NCI-H2171 treated with DMSO at 0.1 percent for 48 hours (cell line): ENCODE results near the gene TCHHL1.
"Not testable (repeated sequence)": the region's sequence is repeated elsewhere in the genome, so short reads cannot be mapped to it uniquely, and the experiment has no call there.

Experiments
- DNase-seq: peaks from one replicate; lab custom pipeline; 2025; lab: John Stamatoyannopoulos, UW

TCHHL1 gene

DNA sequence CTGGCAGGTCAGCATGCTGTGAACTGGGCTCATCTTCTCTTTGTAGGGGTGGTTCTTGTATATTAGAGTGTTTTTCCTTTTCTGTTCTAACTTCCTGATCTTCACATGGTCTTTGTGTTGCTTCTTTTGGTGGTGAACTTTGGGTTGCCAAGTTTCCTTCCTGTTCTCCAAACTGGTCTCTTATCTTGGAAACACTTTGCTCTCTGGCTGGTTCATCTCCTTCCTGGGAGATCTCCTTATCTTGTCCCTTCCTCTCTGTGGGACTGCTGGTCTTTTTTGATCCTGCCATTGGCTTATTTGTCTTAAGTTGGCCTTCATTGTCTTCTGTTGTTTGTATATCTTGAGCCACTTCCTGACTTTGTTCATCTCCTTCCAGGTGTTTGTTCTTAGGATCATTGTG, 2.1 kb downstream of the TCHHL1 start:
- no peak for DNase-seq

DNA sequence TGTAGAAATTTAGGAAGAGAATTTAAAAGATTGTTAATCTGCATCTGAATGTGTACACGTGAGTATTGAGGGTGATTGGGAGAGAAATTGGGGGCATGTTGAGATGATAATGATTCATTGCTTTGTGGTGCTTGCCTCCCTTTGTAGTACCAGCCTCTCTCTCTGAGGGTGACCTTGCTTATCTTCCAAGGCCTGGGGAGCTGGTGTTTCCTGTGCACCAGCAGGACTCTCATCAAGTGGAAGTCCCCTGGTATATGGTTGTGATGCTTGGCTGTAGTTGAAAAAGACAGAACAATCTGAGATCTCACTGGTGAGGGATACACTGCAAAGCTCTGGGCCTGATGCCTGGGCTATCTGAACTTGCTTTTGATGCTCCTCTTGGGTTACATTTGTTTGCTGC, 4.0 kb downstream of the TCHHL1 start:
- no peak for DNase-seq

DNA sequence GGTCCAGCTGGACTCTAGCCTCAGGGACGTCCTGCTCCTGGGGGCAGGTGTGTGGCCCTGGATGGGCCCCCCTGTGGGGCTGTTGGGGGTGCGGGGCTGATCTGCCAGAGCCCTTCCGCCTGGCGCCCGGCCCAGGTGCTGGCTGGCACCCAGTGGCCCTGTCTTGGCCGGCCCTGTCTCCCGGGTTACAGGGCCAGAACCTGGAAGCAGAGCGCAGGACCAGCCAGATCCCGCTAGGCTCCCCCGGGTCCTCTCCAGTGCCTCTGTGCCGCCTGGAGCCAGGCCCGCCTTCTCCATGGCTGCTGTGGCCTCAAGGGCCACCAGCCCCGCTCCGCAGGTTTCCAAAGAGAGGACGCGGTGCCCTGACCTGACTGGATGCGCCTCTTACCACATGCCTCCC, 7.8 kb downstream of the TCHHL1 start:
- DNase-seq = not testable (repeated sequence)

DNA sequence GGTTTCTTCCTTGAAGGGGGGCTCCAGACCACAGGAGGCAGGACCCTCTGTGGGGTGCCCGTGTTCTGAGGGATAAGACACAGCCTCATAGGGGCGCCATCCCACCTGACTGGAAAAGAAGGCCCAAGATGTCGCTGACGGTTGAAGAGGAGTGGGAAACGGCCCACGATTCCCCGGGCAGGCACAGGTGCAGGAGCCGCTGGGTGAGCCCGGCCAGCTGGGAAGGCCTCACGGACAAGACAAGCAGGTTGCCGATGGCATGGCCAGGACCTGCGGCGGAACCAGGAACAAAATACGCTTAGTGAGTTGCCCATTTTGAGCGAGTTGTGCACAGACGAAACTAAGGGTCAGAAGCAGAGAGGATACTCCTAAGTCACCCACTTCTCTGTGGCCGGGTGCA, 8.4 kb downstream of the TCHHL1 start:
- DNase-seq = not testable (repeated sequence)

DNA sequence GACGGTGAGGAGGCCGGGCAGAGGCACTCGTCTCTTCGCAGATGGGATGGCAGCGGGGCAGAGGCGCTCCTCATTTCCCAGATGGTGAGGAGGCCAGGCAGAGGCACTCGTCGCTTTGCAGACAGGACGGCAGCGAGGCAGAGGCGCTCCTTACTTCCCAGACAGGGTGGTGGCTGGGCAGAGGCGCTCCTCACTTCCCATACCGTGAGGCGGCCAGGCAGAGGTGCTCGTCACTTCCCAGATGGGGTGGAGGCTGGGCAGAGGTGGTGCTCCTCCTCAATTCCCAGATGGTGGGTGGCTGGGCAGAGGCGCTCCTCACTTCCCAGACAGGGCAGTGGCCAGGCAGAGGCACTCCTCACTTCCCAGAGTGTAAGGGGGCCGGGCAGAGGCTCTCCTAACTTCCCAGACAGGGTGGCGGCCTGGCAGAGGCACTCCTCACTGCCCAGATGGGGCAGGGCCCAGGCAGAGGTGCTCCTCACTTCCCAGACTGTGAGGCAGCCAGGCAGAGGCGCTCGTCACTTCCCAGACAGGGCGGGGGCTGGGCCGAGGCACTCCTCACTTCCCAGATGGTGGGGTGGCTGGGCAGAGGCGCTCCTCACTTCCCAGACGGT, 9.9 kb downstream of the TCHHL1 start:
- DNase-seq = no peak

DNA sequence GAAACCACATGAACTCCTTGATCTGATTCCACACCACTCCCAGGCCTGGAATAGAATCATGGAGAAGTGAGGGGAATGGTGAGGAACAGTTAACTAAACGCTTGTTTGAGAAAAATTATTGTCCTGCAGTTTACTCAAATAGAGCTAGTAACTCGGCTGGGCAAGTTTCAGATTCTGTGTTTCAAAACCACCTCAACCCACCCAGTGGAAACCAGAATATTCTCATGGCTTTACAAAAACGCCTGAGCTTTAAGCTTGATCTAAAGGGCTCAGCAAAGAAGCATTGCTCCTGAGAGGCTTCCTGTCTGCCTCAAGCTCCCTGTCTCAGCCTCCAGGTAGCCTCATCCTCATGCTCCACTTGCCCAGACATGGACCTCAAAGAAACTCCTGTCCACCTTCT, 16.6 kb downstream of the TCHHL1 start:
- DNase-seq = no peak

DNA sequence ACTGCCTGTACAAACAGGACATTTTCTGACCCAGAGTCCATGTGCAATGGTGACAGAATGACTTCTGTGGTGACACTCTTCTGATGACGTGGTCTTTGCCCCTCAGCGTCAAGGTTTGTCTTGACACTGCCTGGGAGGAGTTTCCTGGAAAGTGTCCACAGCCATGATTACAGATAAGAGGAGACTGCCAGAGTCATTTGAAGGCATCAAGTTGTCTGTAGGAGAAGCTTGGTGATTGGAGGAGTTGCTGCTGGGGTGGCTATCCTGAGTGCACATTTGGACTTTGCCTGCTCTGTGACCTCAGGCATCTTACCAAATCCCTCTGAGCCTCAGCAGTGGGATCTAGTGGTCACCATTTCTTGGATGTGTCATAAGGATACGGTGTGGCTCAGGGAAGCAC, 17.7 kb downstream of the TCHHL1 start:
- DNase-seq = no peak

DNA sequence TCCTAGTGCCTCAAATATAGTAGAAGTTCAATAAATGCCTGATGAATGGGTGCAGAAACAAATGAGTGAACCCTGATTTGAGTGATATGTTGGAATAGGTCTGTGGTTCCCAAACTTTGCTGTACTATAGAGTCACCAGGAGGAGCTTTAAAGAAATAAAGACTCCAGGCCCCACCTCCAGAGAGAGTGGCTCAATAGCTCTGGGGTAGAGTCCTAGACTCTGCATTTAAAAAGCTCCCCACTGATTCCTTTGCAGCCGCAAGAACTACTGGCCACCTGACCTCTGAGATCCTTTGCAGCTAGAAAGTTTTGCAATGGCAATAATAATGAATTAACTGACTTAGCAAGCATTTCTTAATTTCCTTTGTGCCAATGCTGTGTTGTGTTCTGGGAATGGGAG, 20.9 kb downstream of the TCHHL1 start:
- no peak for DNase-seq

DNA sequence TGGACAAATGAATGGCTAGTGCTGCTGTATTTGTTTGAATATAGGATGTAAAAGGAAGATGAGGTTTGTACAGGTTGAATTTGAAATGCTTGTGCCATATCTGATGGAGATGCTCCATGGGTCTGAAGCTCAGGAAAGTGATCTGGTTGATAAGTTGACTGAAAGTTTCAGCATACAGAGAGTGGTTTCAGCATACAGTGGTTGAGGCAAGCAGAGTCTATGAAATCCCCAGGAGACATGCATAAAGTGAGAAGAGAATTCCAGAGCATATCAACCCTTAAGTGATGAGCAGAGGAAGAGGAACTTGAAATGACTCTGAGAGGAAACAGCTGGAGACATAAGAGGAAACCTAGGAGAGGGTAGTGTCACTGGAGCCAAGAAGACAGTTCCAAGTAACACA, 21.7 kb downstream of the TCHHL1 start:
- DNase-seq = no peak

DNA sequence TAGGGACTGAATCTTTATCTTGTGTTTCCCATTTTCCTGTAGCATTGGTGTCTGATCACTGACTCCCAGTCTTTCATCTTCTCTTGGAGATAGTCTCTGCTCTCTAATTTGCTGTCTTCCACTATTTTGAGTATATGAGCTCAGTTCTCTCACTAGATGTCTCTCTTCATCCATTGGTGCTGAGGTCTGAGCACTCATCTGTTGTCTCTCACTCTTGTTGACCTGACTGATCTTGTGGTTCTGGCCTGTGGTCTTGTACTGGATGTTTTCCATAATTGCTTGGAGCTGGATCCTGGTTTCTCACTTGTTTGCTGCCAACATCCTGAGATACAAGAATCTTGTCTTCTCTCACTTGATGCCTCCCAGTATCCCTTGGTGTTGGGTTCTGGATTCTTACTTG, 26.9 kb downstream of the TCHHL1 start:
- DNase-seq = no peak

DNA sequence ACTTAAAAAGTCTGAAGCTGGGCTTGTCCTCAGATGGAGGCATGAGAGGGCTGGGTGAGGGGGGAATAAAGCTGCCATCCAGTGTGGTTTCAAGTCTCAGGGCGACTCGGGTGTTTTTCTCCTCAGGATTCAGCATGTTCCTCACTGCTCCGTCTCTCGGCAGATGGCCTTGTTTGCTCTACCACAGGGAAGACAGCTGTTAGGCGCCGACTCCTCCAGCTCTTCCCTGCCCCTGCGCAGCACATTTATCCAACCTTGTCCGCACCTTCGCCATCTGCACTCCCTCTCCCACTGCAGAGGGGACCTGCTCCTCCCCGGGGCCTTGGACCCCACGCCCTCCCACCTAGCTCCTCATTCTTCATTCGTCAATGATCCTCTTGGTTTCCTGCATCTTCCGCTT, 35.5 kb downstream of the TCHHL1 start:
- peak; percentile 98 for DNase-seq

DNA sequence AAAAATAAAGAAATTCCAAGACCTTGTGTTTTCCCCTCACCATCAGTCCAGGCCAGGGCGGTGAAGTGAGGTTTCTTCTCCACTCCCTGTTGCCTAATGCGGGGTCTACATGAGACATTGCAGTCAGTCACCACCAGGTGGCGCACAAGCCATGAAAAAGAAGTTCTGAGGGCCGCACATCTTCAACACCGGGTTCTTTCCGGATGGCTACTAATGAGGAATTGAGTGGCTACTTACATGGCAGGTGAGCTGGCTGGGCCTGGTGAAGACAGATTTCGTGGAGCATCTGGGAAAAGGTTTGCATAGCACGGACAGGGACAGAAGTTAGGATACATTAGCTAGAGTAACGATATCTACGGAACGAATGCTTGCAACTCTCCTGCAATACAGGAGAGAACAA, 36.3 kb downstream of the TCHHL1 start:
- DNase-seq = peak; percentile 89

DNA sequence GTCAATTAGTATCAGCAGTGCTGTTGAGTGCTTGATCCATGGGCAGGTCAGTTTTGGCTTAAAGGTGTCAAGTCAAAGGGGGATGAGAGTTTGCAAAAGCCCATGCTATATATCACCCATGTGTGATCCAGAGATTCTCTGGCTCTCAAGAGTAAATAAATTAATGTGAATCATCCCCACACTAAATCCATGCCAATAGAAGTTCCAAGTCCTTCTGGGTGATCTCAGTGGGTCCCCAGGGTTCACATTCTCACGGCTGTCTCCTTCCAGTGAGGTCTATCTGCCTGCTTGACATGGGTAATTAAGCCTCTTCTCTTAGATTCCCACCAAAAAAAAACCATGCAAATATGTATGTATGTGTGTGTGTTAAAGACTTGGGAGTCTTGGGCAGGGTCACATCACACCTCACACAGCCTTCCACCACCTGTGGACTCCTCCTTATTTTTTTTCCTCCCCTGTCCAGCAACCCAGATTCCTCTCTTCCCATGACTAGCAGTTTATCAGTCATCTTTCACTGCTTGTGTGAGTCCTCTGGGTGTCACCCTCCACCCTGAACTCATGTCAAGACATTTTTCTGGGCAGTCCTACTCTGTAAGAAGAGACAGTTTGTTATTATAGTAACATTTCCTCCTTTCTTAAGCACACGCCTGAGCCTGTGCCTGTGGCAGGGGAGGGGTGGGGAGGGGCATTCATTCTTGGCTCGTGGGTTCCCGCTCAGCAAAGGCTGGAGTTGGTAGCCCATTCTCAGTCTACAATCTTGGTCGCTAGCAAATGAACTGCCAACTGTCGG, 37.8 kb downstream of the TCHHL1 start:
- DNase-seq = no peak

DNA sequence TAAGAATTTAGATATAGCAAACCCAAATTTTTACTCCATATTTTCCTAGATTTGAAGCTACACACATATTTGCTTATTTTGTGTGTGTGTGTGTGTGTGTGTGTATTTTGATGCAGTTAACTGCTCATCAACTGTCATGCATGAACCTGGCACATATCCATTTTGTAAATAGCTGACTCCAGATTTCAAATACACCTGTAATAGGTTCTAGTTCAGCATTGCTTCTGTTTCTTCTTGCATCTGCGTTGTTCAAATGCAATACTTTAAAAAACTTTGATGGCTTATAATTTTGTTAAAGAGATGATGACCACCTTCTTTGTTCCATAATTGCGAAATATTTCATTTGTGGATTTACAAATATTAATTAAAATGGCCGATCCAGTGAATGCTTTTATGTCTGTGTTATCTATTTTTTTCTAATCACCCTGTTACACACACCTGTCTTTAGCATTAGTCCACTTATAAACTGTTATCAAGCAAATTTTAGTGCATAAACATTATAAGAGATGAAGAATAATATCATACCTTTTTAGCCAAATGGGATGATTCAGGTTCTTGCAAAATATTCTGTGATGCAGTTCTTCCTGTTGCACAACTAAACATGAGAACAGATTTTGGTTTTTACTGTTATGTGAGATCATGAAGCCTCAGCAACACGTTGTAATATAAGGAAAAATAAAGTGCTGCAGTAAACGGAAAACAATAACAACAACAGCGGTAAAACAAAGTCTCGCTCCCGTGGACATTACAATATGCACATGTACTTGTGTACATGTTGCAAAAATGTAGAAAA, 39.4 kb downstream of the TCHHL1 start:
- DNase-seq = peak; percentile 39

DNA sequence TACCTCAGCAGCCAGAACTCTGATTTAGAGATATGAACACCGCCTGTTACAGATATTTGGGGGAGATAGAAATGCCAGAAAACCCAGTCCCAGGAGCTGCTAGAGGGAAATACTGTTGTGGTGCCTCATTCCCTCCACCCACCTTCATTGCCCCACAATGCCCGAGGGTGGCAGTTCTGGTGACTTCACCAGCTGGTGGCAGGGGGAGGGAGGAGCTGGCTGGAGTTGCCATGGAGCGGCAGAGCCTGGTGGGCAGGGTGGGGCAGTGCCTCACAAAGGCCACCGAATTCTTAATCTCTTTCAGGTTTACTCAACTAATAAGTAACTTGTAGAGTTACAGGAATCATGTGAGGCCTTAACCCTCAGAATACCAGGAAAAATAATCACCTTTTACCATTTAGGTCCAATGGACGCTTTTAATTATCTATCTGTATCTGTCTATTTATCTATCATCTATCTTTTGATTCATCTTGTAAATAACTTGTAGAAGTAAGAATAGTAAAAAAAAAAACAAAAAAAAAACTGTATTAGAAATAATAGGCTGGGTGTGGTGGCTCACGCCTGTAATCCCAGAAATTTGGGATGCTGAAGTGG, 40.4 kb downstream of the TCHHL1 start:
- DNase-seq = peak; percentile 61

DNA sequence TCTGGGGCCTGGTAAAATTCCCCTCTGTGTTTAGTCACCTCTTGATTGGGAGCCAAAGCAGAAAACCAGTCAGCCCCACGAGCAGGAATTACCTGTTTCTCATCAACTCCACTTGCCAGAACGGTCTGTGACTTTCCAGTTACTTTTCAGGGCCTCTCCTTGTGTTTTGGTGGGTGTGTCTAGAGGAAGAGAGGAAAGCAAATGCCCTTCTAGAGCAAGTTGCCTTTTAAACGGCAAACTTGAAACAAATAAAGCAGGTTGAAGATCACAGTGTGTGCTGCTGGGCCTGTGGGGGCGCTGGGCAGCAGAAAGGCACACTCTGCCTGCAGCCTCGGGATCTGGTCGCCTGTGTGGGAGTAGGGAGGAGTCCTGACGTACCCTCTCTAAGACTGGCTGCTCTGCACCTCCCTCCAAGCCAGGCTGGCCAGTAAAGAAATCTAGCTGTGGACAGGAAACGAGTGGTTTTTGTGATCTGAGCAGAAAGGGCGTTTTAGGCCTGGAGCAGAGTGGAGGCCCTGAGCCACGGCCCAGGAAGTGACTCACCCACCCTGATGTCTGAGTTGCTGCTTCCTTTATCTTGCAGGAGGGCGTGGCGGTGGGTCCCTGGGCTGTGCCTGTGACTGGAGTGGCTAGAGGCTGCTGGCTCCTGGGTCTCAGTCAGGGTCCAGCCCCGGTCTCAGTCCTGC, 41.0 kb downstream of the TCHHL1 start:
- DNase-seq = peak; percentile 84

DNA sequence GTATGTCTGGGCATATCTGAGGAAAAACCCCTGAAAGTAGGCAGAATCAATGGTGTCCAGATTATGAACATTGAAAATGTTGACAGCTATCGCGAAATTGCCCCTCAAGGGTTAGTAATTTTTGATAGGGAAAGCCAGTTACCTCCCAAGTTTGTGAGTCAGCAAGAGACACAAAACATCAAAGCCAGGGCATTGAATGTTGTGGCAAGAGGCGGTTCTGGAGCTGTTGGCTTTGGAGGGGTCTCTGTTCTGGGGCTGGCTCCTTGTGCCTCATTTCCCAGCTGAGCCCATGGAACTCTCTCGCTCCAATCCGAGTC, 41.5 kb downstream of the TCHHL1 start:
- no peak for DNase-seq

DNA sequence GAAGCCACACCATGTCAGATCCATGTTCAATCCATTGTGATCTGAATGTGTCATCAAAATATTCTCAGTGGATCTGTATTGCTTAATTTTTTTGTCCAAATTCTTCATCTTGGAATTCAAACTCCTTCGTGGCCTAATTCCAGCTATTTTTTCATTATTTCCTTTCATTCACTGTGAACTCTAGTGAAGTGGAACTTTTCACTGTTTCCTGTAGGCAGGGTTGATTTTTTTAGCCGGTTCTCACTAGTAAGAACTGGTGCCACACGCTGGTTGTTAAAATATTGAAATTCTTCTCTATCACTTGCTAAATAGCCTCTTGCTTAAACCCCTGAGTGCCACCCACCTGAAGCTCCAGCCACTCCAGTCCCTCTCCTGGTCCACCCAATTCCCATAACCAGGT, 44.5 kb downstream of the TCHHL1 start:
- DNase-seq = no peak

DNA sequence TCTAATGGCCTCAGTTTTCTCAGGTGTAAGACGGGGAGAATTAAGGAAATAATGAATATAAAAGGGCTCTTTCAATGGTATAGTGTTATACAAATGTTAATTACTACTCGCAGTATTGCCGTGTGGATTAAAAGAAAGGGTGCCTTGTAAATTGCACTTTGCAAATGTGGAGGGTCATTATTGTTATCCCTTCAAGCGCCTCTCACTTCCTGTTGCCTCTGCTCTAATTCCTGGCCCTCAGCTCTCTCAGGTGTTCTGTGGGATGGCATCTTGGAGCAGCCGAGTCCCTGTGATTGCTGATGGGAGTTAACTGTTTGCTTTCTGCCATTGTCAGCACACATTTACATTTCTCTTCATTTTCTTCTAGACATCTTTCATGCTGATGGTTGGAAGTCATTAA, 45.0 kb downstream of the TCHHL1 start:
- DNase-seq = no peak

DNA sequence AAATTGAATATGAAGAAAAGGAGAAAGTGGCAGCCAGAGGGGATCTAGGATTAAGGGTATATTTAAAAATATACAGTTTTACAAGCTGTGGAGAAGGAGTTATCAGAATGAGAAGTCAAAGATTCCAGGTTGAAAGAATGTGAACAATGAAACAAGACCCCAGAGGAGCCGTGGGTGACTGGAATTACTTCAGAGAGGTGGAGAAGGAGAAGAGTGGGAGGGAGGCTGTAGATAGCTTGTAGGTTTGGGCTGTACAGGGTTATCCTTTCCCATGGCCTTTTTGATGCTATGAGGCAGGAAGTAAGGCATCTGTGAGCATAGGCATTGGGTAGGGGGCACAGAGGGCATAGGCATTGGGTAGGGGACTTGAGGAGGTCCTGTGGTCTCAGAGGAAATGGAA, 46.8 kb downstream of the TCHHL1 start:
- no peak for DNase-seq

DNA sequence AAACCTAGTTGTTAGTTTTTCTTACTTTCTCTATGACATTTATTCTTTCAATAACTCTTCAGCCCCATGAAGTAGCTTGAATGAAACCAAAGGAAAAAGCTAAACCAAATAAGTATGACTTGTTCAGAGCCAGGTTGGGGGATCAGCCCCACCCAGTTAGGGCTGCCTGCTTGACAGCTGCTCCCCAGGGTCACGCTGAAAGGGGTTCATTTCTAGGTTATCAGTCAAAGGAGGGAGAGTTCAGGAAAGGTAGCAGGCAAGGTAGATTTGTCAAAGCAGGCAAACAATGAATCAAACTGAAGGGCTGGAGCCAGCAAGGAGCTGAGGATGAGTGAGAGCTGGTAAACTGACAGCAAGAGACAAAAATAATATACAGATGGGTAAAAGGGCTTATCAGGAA, 49.0 kb downstream of the TCHHL1 start:
- DNase-seq = peak; percentile 71

DNA sequence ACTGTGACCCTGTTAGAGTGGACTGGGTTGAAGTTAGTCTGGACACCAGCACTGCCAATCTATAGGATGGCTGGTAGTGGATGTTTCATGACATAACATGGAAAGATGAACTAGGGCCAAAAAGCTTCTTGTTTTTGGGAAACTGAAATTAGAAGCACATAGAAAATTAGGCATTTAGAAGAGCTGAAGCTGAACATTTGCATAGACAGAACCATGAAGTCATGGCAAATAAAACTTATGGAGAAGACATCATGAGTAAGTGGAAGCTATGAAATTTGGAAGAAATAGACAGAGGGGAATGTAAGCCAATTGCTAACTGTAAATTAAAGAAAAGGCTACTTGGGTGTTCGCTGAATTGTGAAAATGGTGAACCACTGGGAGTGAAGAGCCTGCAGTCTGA, 49.4 kb downstream of the TCHHL1 start:
- no peak for DNase-seq
